ENCODE measurements around the gene SFI1.

DNA sequence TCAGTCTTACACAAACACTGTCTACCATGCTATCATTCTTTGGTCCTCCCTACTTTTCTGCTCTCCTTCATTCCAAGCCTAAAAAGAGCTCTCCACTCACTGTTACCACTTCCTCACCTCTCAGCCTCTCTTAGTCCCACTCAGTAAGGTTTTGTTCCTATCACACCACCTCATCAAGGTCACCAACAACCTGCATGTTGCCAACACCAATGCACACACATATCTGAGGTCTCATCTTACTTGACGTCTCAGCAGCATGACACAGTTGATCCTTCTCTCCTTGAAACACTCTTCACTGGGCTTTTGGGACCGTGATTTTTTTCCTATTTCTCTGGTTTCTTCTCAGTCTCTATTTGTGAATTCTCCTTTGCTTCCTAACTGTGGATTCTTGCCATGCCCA, 157.6 kb downstream of the SFI1 start:
- TF ChIP-seq CTCF (optimal IDR thresholded peaks at IDR 0.05 in 1 of 3, IDR thresholded peaks at IDR 0.05 in 1 of 3, conservative IDR thresholded peaks at IDR 0.05 in 1 of 3; ENCODE audit: extremely low read depth in 1 of 3, insufficient read depth in 2 of 3, low read length in 3 of 3), result no peak
- TF ChIP-seq EZH2 (IDR thresholded peaks at IDR 0.05; ENCODE audit: low read length), result no peak
